GM21423 (cell line): ENCODE measurements around the gene SLC27A2.
A peak's percentile ranks its signal among the peaks of the same experiment; 100 is the strongest.

Experiments used
- ATAC-seq: cut with Tn5 transposase; IDR thresholded peaks from one replicate; pipeline ENCODE4 v1.9.1; 2021; ENCODE audit warnings: mild to moderate bottlenecking, moderate library complexity; ENCODE audit not compliant: unreplicated experiment

The SLC27A2 gene

DNA sequence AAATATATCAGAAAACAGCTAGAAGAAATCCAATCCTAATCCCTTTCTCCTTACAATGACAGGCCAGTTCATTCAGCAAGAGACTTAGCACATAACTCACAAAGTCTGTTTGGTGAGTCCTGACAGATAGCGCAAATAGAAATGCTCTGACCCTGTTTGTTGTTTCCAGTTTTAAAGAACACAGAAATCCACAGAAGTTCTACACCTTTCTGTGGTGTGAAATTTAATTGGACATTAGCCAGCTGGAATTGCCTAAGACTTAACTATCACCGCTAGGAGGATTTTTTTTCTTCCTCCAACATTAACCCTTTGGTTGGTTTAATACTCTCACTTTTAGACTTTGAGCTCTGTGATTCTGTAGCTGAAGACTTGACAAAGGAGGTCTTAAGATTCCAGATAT is 52.8 kb downstream of the SLC27A2 start:
- no peak for ATAC-seq

- ATAC-seq = no peak
Observed at GRCh38 chr15:50235794-50236193, 53.8 kb downstream of the SLC27A2 start.

- ATAC-seq = no peak
Observed at GRCh38 chr15:50236433-50236832, 54.4 kb downstream of the SLC27A2 start.

GRCh38 chr15:50238255-50238654 is 56.3 kb downstream of the SLC27A2 start:
- ATAC-seq = no peak

DNA sequence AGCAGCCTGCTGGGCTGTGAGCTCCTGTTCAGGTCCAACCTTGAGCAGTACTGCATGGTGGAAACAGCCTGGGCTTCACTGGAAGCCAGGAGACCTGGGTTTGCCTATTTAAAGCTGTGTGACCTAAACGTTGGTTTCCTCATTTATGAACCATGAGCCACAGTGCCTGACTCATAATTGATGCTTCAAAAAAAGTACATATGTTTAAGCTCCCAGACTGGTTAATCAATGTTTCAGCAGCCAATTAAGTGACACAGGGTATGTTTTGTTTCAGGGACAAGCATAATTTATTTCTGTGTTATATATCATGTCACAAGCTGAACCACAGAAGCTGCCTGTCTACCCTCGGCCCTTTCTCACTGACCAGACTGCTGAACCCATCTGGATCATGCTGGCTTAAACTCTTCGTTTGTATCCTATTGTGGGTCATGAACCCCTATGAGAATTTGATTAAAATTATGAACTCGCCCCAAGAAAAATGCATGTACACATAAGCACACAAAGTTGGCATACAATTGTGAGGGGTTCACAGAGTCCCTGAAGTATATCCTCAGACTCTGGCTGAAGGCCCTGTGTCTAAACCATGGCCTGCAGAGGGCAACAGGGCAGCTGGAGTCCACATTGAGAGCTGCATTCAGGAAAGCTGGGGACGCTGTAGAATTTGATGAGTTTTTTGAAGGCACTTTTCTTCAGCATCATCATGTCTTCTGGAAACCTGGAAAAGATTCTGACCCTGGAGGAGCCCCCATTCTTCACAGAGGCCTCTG is 59.9 kb downstream of the SLC27A2 start:
- no peak for ATAC-seq

GRCh38 chr15:50244153-50244552 is 62.2 kb downstream of the SLC27A2 start:
- ATAC-seq = no peak

GRCh38 chr15:50244959-50245624 is 63.1 kb downstream of the SLC27A2 start:
- ATAC-seq = no peak

GRCh38 chr15:50246631-50247030 is 64.6 kb downstream of the SLC27A2 start:
- ATAC-seq = no peak

- ATAC-seq = peak; percentile 97
Observed at GRCh38 chr15:50247819-50248655, 66.0 kb downstream of the SLC27A2 start.

DNA sequence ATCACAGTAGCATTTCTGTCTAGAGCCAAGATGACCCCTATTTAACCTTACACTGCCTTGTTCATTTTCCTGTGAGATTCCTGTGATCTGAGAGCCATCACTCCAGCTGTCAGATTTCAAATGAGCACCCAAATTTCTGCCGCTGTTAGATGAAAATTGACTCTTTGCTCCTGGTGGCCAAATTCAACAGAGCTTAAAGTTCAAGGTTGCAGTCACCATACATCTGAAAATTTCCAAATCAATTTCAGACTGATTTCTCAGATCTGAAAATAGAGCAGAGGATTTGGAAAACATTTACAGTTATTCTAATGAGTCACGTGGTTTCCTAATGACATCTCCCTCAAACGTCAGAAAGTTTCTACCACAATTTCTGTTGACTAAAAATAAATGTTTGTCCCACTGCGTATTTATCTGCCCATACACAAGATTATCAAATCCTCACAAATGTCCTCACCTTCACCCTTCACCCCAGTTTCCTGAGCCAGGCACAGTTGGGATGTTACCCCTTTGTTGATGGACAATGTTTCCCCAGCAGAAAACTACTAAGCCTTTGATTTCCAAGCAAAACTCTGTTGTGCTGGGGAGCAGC is 67.1 kb downstream of the SLC27A2 start:
- no peak for ATAC-seq

GRCh38 chr15:50249704-50250103 is 67.7 kb downstream of the SLC27A2 start:
- no peak for ATAC-seq

- ATAC-seq = no peak
Observed at GRCh38 chr15:50250760-50251394, 68.9 kb downstream of the SLC27A2 start.

GRCh38 chr15:50251638-50252182 is 69.7 kb downstream of the SLC27A2 start:
- ATAC-seq = no peak

DNA sequence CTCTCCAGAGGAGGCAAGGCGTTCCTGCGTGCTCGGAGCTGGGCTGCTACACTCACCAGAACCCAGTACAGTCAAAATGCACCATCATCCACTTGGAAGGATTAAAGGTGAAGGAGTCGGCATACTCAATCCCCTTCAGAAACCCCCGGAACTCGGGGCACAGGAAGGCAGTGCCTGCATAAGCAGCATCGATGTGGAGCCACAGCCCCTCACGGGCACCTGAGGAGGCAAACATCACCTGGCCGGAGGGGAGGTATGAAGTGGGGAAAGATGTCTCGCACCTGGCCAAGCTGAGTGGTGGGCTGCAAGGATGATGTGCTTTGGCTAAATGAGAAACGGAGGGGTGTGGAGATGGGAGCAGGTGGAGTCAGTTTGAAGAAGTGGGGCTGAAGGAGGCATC is 70.6 kb downstream of the SLC27A2 start:
- ATAC-seq = no peak

- no peak for ATAC-seq
Observed at GRCh38 chr15:50256188-50257041, 74.4 kb downstream of the SLC27A2 start.

- no peak for ATAC-seq
Observed at GRCh38 chr15:50257332-50257731, 75.3 kb downstream of the SLC27A2 start.

- no peak for ATAC-seq
Observed at GRCh38 chr15:50257924-50258323, 75.9 kb downstream of the SLC27A2 start.

- ATAC-seq = no peak
Observed at GRCh38 chr15:50259276-50259675, 77.3 kb downstream of the SLC27A2 start.

DNA sequence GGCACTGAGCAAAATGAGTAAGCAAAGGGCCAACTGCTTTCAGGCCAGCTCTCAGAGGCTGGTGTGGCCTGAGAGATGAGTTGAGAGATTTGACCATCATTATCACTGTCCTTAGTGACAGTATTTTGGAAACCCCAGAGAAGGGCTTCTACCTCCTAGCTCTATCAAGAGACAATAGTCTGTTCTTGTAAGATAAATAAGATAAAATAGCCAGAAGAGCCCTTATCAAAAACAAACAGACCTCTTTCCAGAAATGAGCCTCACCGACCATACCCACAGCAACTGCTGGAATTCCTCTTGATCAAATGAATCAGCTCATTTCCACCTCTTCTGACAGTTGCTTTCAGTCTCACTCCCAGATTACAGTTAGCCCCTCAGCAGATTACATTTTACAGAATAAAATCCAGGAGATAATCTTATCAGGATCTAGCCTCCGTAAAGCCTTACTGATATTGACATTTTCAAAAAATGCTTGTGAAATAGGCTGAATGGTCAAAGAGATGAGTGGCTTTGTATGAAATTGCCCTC is 79.0 kb downstream of the SLC27A2 start:
- ATAC-seq = peak; percentile 37
